Subcutaneous adipose tissue (tissue), 4 donors: ENCODE results near the gene CHCHD3. TPM values are rescaled to one million over a fixed set of nuclear protein-coding genes. Genes with fewer than 3 reads are reported as not detected.

Experiments used
- total RNA-seq, 4 donors: library from RNA; depleted of rRNA; stranded (reverse); fragments of >200 nt; gene quantifications; one replicate each; pipeline ENCODE4 v1.1.0, GENCODE V29; 2016
- TF ChIP-seq, protein P1 (sequence below): fragments of 450-650 bp; IDR thresholded peaks from one replicate; pipeline ENCODE4 v1.5.1; 2016; ENCODE audit warnings: low read depth, mild to moderate bottlenecking, control low read depth, antibody characterized with exemption, moderate library complexity

Gene CHCHD3
- total RNA-seq, 4 donors from 2014 or later, result 44.9 to 69.7 (median 55.8) TPM

DNA sequence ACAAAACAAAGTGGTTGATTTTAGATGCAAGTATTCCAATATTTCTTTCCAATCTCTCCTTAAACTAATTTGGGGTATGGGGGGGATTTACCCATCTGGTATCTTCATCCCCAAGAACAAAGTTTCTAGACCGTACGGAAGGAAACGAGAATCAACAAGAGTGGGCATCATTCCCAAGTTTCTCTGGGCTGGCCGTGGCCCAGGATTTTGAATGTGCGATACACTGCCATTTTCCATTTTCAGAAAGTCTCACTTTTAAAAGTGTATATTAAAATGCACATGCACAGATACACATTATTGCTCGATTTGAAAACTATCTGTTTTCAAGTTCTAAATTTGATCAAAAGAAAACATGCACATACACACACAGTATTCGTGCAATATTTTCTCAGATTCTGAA, 234.5 kb downstream of the CHCHD3 start:
- TF ChIP-seq, protein P1, sequence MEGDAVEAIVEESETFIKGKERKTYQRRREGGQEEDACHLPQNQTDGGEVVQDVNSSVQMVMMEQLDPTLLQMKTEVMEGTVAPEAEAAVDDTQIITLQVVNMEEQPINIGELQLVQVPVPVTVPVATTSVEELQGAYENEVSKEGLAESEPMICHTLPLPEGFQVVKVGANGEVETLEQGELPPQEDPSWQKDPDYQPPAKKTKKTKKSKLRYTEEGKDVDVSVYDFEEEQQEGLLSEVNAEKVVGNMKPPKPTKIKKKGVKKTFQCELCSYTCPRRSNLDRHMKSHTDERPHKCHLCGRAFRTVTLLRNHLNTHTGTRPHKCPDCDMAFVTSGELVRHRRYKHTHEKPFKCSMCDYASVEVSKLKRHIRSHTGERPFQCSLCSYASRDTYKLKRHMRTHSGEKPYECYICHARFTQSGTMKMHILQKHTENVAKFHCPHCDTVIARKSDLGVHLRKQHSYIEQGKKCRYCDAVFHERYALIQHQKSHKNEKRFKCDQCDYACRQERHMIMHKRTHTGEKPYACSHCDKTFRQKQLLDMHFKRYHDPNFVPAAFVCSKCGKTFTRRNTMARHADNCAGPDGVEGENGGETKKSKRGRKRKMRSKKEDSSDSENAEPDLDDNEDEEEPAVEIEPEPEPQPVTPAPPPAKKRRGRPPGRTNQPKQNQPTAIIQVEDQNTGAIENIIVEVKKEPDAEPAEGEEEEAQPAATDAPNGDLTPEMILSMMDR, result no peak

DNA sequence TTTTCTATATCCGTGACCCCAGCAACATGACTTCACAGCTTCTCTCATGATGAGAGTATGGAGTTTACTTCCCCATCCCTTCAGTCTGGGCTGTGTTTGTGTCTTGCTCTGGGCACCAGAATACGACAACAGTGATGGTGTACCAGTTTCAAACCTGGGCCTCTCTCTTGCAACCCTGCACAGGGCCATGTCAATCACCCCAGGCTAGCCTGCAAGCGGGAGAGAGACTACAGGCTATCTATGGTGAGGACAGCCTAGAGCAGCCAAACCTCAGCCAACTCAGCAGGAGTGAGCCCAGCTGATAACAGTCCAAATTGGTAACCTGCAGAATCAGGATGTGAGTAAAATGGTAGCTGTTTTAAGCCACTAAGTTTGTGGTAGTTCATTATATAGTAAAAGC, 235.8 kb downstream of the CHCHD3 start:
- TF ChIP-seq, protein P1, result no peak

DNA sequence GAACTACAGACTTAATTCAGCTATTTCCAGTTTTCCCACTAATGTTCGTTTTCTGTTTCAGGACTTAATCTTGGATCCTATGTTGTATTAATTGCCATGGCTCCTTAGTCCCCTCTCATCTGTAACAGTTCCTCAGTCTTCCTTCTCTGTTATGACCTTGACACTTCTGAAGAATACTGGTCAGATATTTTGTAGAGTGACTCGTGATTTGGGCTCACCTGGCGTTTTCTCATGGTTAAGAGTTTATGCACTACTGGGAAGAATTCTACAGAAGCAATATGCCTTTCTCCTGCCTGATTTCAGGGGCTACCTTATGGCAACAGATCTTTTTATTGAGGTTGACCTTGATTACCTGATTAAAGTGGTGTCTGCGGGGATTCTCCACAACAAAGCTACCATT, 239.4 kb downstream of the CHCHD3 start:
- TF ChIP-seq, protein P1, result no peak

DNA sequence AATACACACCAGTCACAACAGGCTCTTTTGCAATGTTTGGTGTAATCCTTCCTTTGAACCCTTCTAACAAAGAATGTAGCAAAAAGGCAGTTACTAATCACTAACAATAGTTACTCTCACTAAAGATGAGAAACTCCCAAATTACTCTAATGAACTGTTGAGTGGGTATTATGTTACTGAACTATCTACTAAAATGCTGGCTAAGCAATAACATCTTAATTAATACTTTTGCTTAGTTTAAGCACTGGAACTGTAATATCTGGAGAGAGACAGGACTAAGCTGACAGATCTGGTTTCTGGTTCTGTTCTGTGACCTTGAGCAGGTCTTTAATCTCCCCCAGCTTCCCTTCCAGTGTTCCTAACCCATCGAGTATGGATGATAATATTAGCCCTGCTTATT, 241.7 kb downstream of the CHCHD3 start:
- TF ChIP-seq, protein P1, result no peak

DNA sequence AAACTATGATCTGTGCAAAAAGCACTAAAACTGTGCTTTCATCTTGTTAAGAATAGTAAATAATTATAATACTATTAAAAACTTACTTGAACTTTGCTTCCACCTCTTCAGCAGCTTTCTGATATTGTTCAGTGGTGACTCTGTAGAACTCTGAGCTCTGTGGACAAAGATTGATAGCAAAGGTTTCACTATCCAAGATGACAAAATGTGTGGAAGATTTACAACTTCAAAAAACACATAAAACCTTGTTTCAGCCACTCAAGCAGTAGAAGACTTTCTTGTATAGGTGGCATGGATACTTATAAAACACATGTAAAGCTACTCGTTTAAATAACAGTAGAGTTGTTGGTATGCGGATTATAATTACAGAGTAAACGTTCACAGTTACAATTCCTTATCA, 243.6 kb downstream of the CHCHD3 start:
- TF ChIP-seq, protein P1, result no peak

DNA sequence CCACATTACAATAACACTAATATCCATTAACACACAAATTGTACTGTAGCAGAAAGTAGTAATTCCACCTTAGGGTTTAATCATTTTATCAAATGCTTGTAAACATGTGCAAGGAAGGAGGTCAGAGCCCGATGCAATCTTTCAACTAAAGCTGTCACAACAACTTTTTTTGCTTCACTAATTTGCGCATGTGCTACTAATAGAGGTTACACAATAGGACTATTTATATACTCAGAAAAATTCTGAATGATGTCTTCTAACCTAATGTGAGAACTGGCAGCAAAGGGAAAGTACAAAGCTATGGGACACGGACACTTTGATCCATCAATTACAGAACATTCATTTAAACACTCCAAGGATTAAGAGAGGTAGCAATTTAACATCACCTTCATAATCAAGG, 244.4 kb downstream of the CHCHD3 start:
- TF ChIP-seq, protein P1, result no peak

DNA sequence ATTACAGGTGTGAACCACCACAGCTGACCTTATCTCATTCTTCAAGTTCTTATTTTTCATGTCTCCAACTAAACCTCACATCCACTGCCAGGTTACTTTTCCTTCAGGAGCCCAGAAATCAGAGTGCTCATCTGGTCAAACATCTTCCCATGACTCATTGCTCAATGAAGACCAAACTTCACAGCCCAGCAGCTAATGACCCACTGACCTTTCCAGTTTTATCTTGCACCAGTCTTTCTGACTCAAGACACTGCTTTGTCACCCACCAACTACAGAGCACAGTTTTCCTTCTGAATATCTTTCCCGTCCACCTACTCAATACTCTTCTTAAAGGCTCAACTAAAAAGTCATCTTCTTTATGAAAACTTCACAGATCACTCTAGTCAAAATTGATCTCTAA, 245.1 kb downstream of the CHCHD3 start:
- TF ChIP-seq, protein P1, result no peak
